Measurements from ENCODE around the gene SLCO3A1.

- TF ChIP-seq, protein P1, sequence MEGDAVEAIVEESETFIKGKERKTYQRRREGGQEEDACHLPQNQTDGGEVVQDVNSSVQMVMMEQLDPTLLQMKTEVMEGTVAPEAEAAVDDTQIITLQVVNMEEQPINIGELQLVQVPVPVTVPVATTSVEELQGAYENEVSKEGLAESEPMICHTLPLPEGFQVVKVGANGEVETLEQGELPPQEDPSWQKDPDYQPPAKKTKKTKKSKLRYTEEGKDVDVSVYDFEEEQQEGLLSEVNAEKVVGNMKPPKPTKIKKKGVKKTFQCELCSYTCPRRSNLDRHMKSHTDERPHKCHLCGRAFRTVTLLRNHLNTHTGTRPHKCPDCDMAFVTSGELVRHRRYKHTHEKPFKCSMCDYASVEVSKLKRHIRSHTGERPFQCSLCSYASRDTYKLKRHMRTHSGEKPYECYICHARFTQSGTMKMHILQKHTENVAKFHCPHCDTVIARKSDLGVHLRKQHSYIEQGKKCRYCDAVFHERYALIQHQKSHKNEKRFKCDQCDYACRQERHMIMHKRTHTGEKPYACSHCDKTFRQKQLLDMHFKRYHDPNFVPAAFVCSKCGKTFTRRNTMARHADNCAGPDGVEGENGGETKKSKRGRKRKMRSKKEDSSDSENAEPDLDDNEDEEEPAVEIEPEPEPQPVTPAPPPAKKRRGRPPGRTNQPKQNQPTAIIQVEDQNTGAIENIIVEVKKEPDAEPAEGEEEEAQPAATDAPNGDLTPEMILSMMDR (IDR thresholded peaks at IDR 0.05), result no peak
- TF ChIP-seq POLR2A (IDR thresholded peaks at IDR 0.05), result no peak
Observed at GRCh38 chr15:92115834-92116233, 262.3 kb downstream of the SLCO3A1 start.
